ENCODE data around the gene STX3.

Gene STX3

DNA sequence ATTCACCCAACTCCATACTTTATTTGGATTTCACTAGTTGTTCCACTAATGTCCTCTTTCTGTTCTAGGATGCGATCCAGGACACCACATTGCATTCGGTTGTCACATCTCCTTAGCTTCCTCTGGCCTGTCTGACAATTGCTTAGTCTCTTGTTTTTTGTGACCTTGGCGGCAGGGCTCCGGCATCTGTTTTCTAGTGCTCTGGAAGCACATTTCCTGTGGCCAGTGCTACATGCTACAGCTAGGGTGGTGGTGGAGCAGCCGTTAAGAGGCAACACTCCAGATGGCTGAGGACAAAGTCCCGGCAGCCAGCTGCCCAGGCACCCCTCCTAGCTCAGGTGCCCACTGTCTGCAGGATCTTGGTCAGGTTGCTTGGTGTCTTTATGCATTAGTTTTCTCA is 6.8 kb downstream of the STX3 start:
- H3K4me1 ChIP-seq (ENCODE audit: control insufficient read depth, insufficient read depth, low read length), result peaks cover 27% of the 10 kb centered on the region
- H3K27me3 ChIP-seq (ENCODE audit: control insufficient read depth, insufficient read depth, low read length), result no peaks in the 10 kb centered on the region
- no peak overlapping the region for H3K9ac ChIP-seq (ENCODE audit: low read length)
- H3K4me3 ChIP-seq (ENCODE audit: low read length), result no peak overlapping the region
- no peaks in the 10 kb centered on the region for H3K36me3 ChIP-seq (ENCODE audit: control insufficient read depth, insufficient read depth, low read length)
- H3K9me3 ChIP-seq (ENCODE audit: control insufficient read depth, low read length), result no peaks in the 10 kb centered on the region

- Histone ChIP-seq H3K9me3 (ENCODE audit: control insufficient read depth, low read length) (no peaks in the 10 kb centered on the region), H3K27me3 (ENCODE audit: control insufficient read depth, insufficient read depth, low read length) (no peaks in the 10 kb centered on the region), H3K4me3 (ENCODE audit: low read length) (no peak overlapping the region), H3K9ac (ENCODE audit: low read length) (no peak overlapping the region), H3K4me1 (ENCODE audit: control insufficient read depth, insufficient read depth, low read length) (peaks cover 43% of the 10 kb centered on the region), H3K36me3 (ENCODE audit: control insufficient read depth, insufficient read depth, low read length) (no peaks in the 10 kb centered on the region)
These were observed 10.0 kb downstream of the STX3 start for GRCh38 chr11:59765068-59765735.

DNA sequence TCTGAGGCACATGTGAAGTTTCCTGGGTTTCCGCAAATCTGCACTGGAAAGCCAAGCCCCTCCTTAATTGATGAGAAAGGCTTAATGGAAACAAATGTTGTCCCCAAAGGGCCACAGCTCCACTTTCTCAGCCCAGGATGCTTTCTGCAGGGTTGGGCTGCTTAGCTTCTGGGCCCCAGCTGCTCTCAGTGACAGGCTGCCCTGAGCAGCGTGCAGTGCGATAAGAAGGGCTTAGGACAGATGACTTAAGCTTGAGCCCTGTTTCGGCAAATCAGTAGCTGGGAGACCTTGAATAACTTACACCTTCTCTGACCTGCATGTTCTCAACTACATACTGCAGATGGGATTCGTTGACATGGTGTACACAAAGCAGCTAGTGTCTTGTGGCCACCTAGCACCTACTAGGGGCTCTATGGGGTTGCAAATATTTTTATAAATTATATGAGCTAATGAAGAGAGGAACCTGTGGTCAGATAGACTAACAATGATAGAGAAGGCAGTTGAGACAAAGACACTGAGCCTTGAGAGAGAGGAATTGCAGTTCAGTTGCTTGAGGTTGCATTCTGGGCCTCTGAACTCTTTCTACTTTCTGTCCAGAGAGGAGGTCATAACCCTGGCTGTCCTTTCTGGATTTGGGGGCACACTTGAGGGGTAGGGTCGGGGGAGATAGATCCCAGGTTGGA is 11.5 kb downstream of the STX3 start:
- Histone ChIP-seq H3K9me3 (ENCODE audit: control insufficient read depth, low read length) (no peaks in the 10 kb centered on the region), H3K36me3 (ENCODE audit: control insufficient read depth, insufficient read depth, low read length) (no peaks in the 10 kb centered on the region), H3K27me3 (ENCODE audit: control insufficient read depth, insufficient read depth, low read length) (no peaks in the 10 kb centered on the region), H3K9ac (ENCODE audit: low read length) (no peak overlapping the region), H3K4me3 (ENCODE audit: low read length) (no peak overlapping the region), H3K4me1 (ENCODE audit: control insufficient read depth, insufficient read depth, low read length) (peaks cover 46% of the 10 kb centered on the region)

DNA sequence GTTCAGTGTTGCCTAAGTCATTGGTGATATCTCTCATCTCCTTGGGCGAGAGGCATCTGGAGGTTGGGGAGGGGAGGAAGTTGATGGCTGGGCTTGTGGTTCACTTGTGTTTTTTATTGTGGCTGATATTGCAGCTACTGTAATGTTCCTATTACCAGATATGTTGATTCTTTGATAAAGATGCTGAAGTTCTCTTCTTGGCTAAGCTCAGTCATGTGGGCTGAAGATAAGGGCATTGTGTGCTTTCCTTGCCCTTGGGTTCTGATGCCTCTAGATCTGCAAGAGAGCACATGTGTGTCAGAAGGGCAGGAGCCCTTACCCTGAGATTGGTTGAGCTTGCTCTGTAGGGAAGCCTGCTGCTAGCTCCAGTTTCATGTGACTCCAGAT is 12.0 kb downstream of the STX3 start:
- Histone ChIP-seq H3K4me3 (ENCODE audit: low read length) (no peak overlapping the region), H3K36me3 (ENCODE audit: control insufficient read depth, insufficient read depth, low read length) (no peaks in the 10 kb centered on the region), H3K27me3 (ENCODE audit: control insufficient read depth, insufficient read depth, low read length) (no peaks in the 10 kb centered on the region), H3K9ac (ENCODE audit: low read length) (no peak overlapping the region), H3K4me1 (ENCODE audit: control insufficient read depth, insufficient read depth, low read length) (peaks cover 51% of the 10 kb centered on the region), H3K9me3 (ENCODE audit: control insufficient read depth, low read length) (no peaks in the 10 kb centered on the region)

GRCh38 chr11:59769111-59769510 is 13.9 kb downstream of the STX3 start:
- Histone ChIP-seq H3K9me3 (ENCODE audit: control insufficient read depth, low read length) (no peaks in the 10 kb centered on the region), H3K4me3 (ENCODE audit: low read length) (no peak overlapping the region), H3K4me1 (ENCODE audit: control insufficient read depth, insufficient read depth, low read length) (peaks cover 60% of the 10 kb centered on the region), H3K36me3 (ENCODE audit: control insufficient read depth, insufficient read depth, low read length) (no peaks in the 10 kb centered on the region), H3K9ac (ENCODE audit: low read length) (no peak overlapping the region), H3K27me3 (ENCODE audit: control insufficient read depth, insufficient read depth, low read length) (no peaks in the 10 kb centered on the region)

- Histone ChIP-seq H3K27me3 (ENCODE audit: control insufficient read depth, insufficient read depth, low read length) (no peaks in the 10 kb centered on the region), H3K9me3 (ENCODE audit: control insufficient read depth, low read length) (no peaks in the 10 kb centered on the region), H3K4me3 (ENCODE audit: low read length) (no peak overlapping the region), H3K4me1 (ENCODE audit: control insufficient read depth, insufficient read depth, low read length) (peaks cover 60% of the 10 kb centered on the region), H3K9ac (ENCODE audit: low read length) (no peak overlapping the region), H3K36me3 (ENCODE audit: control insufficient read depth, insufficient read depth, low read length) (no peaks in the 10 kb centered on the region)
These were observed 14.7 kb downstream of the STX3 start for GRCh38 chr11:59769828-59770227.

- no peak overlapping the region for H3K4me3 ChIP-seq (ENCODE audit: low read length)
- no peaks in the 10 kb centered on the region for H3K36me3 ChIP-seq (ENCODE audit: control insufficient read depth, insufficient read depth, low read length)
- no peaks in the 10 kb centered on the region for H3K9me3 ChIP-seq (ENCODE audit: control insufficient read depth, low read length)
- H3K27me3 ChIP-seq (ENCODE audit: control insufficient read depth, insufficient read depth, low read length), result no peaks in the 10 kb centered on the region
- H3K9ac ChIP-seq (ENCODE audit: low read length), result no peak overlapping the region
- H3K4me1 ChIP-seq (ENCODE audit: control insufficient read depth, insufficient read depth, low read length), result peaks cover 59% of the 10 kb centered on the region
These were observed 15.1 kb downstream of the STX3 start for GRCh38 chr11:59770319-59770718.

DNA sequence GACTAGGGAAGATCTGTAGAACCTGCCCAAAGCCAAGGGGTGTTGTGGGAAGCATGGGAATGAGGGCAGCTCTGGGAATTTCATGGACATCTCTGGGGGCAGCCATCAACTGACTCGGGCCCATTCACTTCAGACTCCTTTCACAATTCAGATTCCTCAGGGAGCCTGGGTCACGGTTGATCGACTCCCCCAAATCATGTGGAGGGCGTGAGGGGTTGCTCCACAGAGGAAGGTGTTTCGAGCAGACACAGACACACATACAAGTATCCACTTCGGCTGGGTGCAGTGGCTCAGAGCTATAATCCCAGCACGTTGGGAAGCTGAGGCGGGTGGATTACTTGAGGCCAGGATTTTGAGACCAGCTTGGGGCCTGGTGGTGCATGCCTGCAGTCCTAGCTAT is 15.7 kb downstream of the STX3 start:
- H3K9ac ChIP-seq (ENCODE audit: low read length), result no peak overlapping the region
- peaks cover 59% of the 10 kb centered on the region for H3K4me1 ChIP-seq (ENCODE audit: control insufficient read depth, insufficient read depth, low read length)
- H3K36me3 ChIP-seq (ENCODE audit: control insufficient read depth, insufficient read depth, low read length), result no peaks in the 10 kb centered on the region
- H3K27me3 ChIP-seq (ENCODE audit: control insufficient read depth, insufficient read depth, low read length), result no peaks in the 10 kb centered on the region
- H3K4me3 ChIP-seq (ENCODE audit: low read length), result no peak overlapping the region
- H3K9me3 ChIP-seq (ENCODE audit: control insufficient read depth, low read length), result no peaks in the 10 kb centered on the region

DNA sequence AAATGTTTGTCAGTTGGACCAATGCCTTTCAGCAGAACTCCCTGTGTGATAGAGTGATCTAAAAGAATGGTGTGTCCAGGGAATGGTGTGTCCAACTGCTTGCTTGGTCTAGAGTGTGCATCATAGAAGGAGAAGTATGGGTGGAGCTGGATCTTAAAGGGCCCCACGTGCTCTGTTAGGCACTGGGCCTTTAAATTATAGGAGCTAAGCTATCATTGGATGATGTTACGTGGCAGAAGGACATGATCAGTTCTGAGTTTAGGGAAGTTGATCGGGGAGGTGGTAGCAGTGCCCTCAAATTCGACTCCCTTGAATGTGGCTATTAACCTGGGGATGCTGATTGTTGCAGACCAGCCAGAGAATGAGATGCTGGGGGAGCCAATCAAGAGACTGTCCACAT is 16.4 kb downstream of the STX3 start:
- Histone ChIP-seq H3K36me3 (ENCODE audit: control insufficient read depth, insufficient read depth, low read length) (no peaks in the 10 kb centered on the region), H3K4me3 (ENCODE audit: low read length) (no peak overlapping the region), H3K27me3 (ENCODE audit: control insufficient read depth, insufficient read depth, low read length) (no peaks in the 10 kb centered on the region), H3K9ac (ENCODE audit: low read length) (no peak overlapping the region), H3K9me3 (ENCODE audit: control insufficient read depth, low read length) (no peaks in the 10 kb centered on the region), H3K4me1 (ENCODE audit: control insufficient read depth, insufficient read depth, low read length) (peaks cover 57% of the 10 kb centered on the region)

- Histone ChIP-seq H3K4me3 (ENCODE audit: low read length) (no peak overlapping the region), H3K27me3 (ENCODE audit: control insufficient read depth, insufficient read depth, low read length) (no peaks in the 10 kb centered on the region), H3K9ac (ENCODE audit: low read length) (no peak overlapping the region), H3K36me3 (ENCODE audit: control insufficient read depth, insufficient read depth, low read length) (no peaks in the 10 kb centered on the region), H3K9me3 (ENCODE audit: control insufficient read depth, low read length) (no peaks in the 10 kb centered on the region), H3K4me1 (ENCODE audit: control insufficient read depth, insufficient read depth, low read length) (peaks cover 58% of the 10 kb centered on the region)
These were observed 17.9 kb downstream of the STX3 start for GRCh38 chr11:59773083-59773440.

GRCh38 chr11:59776210-59777066 is 21.3 kb downstream of the STX3 start:
- Histone ChIP-seq H3K27me3 (ENCODE audit: control insufficient read depth, insufficient read depth, low read length) (no peaks in the 10 kb centered on the region), H3K4me1 (ENCODE audit: control insufficient read depth, insufficient read depth, low read length) (peaks cover 66% of the 10 kb centered on the region), H3K4me3 (ENCODE audit: low read length) (no peak overlapping the region), H3K9me3 (ENCODE audit: control insufficient read depth, low read length) (no peaks in the 10 kb centered on the region), H3K9ac (ENCODE audit: low read length) (no peak overlapping the region), H3K36me3 (ENCODE audit: control insufficient read depth, insufficient read depth, low read length) (no peaks in the 10 kb centered on the region)

DNA sequence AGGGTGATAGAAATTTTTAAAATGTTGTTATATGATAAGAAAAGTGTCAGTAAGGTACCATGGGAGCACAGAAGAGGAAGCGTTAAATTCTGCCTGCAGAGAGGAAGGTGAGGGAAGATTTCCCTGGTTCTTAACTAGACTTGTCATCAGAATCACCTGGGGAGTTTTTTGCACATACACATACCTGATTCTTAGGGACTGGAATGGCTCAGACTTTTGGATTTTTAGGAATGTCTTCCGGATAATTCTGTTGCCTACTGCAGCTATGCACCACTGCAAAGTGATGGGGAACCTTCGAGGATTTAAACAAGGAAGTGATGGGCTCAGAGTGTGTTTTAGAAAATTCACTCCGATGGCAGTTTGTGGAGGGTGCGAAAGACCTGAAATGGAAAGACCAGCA is 21.9 kb downstream of the STX3 start:
- Histone ChIP-seq H3K9ac (ENCODE audit: low read length) (peak overlapping the region; percentile 17), H3K9me3 (ENCODE audit: control insufficient read depth, low read length) (no peaks in the 10 kb centered on the region), H3K4me1 (ENCODE audit: control insufficient read depth, insufficient read depth, low read length) (peaks cover 60% of the 10 kb centered on the region), H3K36me3 (ENCODE audit: control insufficient read depth, insufficient read depth, low read length) (no peaks in the 10 kb centered on the region), H3K4me3 (ENCODE audit: low read length) (no peak overlapping the region), H3K27me3 (ENCODE audit: control insufficient read depth, insufficient read depth, low read length) (no peaks in the 10 kb centered on the region)
